Globus pallidus (tissue), 1 donor: ENCODE data around the gene NUTM1.

Experiments used
- DNase-seq: peaks from one replicate; pipeline ENCODE4 v3.0.0-alpha.2; 2015; ENCODE audit warnings: low spot score

NUTM1 gene, protein sequence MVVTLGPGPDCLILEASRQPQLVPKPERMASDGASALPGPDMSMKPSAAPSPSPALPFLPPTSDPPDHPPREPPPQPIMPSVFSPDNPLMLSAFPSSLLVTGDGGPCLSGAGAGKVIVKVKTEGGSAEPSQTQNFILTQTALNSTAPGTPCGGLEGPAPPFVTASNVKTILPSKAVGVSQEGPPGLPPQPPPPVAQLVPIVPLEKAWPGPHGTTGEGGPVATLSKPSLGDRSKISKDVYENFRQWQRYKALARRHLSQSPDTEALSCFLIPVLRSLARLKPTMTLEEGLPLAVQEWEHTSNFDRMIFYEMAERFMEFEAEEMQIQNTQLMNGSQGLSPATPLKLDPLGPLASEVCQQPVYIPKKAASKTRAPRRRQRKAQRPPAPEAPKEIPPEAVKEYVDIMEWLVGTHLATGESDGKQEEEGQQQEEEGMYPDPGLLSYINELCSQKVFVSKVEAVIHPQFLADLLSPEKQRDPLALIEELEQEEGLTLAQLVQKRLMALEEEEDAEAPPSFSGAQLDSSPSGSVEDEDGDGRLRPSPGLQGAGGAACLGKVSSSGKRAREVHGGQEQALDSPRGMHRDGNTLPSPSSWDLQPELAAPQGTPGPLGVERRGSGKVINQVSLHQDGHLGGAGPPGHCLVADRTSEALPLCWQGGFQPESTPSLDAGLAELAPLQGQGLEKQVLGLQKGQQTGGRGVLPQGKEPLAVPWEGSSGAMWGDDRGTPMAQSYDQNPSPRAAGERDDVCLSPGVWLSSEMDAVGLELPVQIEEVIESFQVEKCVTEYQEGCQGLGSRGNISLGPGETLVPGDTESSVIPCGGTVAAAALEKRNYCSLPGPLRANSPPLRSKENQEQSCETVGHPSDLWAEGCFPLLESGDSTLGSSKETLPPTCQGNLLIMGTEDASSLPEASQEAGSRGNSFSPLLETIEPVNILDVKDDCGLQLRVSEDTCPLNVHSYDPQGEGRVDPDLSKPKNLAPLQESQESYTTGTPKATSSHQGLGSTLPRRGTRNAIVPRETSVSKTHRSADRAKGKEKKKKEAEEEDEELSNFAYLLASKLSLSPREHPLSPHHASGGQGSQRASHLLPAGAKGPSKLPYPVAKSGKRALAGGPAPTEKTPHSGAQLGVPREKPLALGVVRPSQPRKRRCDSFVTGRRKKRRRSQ

DNA sequence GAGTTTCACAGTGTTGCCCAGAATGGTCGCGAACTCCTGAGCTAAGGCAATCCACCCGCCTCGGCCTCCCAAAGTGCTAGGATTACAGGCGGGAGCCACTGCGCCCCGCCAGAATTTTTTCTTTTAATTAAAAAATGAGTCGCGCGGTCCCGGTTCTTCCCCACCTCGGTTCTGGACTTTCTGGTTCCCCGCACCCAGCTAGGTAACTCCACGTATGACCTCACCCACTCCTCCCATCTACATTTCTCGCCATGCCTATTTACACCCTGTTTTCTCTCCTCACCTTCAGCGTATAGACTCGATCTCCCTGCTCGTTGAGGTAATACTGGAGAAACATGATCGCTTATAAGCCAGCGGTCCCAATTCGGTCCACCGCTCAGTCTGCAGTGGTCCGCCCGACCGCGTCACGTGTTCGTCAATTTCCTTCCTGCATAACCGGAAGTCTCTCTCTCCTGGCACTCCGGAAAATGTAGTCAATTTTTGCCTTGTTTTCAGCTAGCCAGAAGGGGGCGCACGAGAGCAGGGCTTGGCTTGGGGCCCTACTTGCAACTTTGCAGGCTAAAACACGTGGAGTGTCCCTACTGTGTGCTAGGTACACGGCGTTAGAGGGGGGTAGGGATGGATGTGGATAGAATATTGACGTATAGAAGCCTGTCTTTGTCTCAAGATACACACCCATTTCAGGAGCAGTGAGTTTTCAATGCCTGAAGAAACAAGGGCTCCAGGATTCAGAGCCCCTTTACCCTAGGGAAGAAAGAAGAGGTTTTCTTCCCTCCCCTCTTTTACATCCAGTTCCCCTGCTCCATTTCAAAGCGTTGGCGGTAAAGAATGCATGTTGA lies at the start of gene NUTM1, which contains the start of gene NOP10:
TSS of gene NUTM1 (plus strand) at position 579 of the 839 bp plus-strand sequence. CDS start 382 bp downstream, outside the sequence.
TSS of gene NOP10 (minus strand) at position 400 of the 839 bp plus-strand sequence. CDS start at position 337, 63 bp downstream.
- DNase-seq = peak; percentile 92

DNA sequence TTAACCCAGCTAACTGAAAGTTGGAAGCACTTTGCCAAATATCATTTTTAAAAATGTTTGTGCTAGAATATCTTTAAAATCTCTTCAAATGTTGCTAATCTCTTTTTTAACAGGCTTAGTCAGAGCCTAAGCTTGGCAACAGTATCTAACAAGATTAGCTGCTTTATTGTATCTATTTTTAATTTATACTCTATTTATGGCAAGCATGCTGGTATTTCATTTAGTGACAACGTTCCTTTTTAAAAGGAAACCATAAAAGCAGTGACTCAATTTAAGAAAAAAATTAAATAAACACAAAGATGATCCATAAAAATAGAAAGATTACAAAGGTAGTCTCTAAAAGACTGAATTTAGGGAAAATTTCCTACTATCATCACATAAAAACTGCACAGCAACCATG lies 46.1 kb upstream of the NUTM1 start:
- DNase-seq = no peak

DNA sequence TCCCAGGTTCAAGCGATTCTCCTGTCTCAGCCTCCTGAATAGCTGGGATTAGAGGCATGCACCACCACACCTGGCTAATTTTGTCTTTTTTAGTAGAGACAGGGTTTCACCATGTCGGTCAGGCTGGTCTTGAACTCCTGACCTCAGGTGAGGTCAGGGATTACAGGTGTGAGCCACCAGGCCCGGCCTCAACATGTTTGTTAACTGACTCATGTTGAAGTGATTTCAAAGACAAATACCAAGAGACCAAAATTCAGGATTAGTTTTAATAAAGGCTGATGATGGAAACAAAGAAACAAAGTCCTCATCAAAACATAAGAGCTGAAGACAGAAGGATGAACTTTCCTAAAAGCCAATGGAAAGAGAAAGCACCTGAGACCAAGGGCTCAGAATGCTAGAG lies 42.1 kb upstream of the NUTM1 start:
- no peak for DNase-seq

DNA sequence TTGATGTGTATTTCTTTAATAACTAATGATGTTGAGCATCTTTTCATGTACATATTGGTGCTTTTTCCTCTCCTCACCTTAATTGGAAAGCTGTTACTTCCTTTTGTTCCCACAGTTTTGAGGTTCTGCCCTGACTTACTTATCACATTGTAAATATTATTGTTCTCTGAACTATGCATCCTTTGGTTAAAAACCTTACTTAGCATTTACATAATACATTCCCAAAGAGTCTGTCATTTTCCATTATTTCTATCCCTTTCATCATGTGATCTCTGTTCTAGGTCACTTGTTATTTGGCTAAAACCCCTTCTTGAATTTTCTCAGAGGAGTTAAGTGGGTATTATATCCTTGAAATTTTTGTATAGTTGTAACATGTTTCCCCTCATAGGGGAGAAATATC lies 38.5 kb upstream of the NUTM1 start:
- no peak for DNase-seq

DNA sequence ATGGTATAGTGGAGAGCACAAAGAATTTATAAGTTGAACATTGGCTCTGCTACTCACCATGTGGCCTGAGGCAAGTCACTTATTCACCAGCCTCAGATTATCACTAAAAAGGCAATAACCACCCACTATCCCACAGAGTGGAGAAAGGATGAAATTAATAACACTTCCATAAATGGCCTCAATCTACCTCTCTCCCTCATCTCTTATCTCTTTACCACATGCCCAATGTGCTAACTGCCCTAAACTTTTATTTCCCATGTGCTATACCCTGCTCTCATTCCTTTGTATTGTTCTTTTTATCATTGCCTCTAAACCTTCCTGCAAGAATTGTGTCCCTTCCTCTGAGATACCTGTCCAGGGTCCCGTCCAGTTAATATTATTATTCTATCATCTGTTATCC lies 31.6 kb upstream of the NUTM1 start:
- DNase-seq = no peak

DNA sequence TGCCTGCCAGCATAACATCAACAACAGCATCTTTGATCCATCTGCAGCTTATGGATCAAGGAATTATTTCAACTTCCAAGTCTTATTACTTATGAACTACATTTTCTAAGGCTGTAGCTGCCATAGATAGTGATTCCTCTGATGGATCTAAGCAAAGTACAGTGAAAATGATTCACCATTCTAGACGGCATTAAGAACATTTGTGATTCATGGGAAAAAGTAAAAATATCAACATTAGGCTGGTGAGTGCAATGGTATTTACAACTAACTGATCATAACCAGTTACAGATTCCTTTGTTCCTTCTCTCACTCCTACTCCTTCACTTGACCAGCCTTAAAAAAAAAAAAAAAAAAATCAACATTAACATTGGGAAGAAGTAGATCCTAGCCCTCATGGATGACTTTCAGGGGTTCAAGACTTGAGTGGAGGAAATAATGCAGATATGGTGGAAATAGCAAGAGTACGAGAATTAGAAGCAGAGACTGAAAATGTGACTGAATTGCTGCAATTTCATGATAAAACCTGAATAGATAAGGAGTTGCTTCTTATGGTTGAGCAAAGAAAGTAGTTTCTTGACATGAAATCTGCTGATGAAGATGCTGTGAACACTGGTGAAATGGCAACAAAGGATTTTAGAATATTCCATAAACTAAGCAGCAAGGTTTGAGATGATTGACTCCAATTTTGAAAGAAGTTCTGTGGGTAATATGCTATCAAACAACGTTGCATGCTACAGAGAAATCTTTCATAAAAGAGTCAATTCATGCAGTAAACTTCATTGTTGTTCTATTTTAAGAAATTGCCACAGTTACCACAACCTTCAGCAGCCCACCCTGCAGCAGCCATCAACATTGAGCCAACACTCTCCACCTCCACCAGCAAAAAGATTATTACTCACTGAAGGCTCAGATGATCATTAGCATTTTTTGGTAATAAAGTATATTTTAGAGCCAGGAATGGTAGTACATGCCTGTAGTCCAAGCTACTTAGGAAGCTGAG lies 28.3 kb upstream of the NUTM1 start:
- DNase-seq = no peak

DNA sequence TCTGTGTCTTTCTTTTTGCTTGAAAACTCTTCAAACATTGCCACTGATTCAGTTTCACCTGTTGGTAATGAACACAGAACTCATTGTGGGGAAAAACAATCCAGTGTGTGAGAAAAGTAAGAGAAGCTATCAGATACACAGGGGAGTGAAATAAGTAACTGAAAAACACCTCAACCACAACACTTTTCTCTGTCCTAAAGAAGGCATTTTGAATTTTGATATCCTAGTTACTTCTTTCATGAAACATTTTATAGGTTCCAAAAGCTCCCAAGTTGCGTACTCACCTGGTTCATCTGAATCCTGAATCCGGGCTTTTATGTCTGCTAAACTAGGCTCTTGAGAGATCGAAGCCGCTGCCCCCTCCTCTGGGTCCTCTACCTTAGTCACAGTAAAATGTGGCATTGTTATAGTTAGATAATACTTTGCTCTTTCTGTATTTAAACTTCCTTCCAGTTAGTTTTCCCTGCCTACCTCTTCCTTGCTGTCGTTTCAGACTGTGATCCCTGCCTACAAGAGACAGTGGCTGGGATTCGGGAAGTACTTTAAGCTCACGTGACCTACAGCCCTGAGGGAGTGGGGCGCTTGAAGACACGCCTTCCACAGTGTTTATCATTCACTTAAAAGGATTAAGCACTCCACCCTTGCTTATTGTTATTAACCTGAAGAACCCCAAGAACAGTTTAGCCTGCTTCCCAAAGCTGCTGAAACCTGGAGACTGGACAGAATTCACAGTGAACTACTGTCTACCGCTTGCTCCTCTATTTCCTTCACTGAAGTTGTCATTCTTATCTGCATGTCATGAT lies 24.6 kb upstream of the NUTM1 start:
- peak; percentile 41 for DNase-seq

DNA sequence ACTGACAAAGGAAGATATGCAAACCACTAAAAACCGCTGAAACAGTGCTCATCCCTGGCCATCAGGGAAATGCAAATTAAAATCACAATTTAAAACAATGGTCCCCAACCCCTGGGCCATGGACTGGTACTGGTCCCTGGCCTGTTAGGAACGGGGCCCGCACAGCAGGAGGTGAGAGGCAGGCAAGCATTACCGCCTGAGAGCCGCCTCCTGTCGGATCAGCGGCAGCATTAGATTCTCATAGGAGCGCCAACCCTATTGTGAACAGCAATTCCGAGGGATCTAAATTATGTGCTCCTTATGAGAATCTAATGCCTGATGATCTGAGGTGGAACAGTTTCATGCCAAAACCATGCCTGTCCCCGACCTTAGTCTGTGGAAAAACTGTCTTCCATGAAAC lies 19.9 kb upstream of the NUTM1 start:
- no peak for DNase-seq

DNA sequence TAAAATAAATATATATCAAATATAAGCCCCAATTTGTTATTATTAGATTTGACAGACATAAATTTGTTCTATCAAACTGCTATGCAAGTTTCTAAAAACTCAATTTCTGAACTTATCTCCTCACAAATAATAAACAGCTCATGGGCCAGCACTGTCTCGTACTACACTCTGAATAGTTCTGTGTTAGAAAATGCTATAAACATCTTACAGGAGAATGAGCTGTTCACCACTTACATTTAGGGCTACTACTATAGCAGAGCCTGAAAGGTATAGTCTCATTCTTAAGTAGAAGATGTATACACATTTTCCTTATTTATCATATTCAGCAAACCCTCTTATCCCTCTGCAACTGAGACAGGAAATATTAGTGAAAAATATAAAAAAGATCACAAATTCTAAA lies 18.2 kb upstream of the NUTM1 start:
- DNase-seq = no peak

DNA sequence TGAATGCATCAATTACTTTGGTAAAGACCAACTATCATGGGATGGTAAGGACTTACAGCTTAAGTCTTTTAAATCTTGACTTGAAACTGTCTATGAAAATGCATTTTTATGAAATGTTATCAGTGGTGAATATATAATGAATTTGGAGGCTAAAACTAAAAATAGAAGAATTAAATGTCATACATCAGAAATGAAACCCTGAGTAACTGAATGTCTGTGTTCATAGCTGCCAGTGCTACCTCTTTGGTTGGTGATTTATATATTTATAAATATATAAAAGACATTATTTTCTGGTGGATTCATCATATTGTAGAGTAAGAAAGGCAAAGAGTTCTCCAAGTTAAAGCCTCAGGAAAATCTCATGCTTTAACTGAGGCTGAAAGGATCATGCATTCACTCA lies 17.7 kb upstream of the NUTM1 start:
- no peak for DNase-seq

DNA sequence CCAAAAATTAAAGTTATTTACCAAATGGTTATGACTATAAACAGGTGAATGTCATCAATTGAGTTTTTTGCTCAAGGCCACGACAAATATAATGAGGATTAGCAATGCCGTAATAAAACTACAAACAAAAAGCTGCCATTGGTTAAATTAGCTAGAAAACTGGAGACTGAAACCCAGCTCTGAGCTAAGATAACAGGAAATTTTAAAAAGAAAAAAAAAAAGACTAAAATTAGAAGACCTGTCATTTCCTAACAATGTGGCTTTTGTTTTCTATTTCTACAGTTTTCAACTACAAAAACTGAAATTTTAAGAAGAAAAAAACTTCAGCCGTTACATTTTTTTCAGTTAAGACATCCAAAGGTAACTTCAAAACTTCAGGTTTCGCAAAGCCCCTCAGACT lies 15.2 kb upstream of the NUTM1 start:
- DNase-seq = no peak

DNA sequence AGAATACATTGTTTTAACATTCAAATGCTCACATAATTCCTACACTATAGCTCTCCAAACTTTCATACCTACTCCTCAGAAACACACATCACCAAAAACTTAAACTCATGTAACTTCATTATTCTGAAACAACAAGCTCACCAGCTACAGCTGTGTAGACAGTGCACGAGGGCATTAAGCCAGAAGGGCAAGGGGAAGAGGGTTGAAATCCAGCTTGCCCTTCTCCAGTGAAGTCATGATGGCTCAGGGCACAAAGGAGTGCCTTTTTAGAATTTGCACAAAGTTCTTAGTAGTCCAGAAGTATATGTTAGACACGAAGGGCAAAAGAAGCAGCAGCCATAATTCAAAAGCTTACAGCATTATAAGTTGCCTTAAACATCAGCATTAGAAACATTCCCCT lies 14.1 kb upstream of the NUTM1 start:
- no peak for DNase-seq

DNA sequence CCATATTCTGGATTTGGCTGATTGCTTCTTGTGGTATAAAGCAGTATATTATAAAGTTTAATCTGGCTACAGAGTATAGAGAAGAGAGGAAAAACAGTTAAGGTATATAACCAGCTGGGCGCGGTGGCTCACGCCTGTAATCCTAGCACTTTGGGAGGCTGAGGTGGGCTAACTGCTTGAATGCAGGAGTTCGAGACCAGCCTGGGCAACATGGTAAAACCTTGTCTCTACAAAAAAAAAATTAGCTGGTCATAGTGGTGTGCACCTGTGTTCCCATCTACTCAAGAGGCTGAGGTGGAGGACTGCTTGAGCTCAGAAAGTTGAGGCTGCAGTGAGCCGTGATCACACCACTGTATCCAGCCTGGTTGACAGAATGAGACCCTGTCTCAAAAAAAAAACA lies 12.8 kb upstream of the NUTM1 start:
- DNase-seq = no peak

DNA sequence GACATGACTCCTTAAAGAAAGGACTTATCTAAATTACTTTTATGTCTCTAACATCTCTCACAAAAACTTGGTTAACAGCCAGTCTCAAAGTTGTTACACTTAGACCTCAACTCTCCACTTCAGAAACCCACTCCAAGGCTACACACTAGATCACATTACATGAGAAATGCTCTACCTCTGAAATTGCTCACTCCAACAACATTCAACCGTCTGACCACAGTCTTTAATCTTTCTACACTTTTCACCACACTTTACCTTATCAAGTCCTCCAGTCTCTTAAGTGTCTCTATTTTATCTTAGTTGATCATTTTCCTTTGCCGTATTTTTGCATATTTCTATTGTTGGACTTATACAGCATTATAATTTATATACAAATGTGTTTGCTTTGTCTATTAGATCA lies 11.3 kb upstream of the NUTM1 start:
- DNase-seq = no peak

DNA sequence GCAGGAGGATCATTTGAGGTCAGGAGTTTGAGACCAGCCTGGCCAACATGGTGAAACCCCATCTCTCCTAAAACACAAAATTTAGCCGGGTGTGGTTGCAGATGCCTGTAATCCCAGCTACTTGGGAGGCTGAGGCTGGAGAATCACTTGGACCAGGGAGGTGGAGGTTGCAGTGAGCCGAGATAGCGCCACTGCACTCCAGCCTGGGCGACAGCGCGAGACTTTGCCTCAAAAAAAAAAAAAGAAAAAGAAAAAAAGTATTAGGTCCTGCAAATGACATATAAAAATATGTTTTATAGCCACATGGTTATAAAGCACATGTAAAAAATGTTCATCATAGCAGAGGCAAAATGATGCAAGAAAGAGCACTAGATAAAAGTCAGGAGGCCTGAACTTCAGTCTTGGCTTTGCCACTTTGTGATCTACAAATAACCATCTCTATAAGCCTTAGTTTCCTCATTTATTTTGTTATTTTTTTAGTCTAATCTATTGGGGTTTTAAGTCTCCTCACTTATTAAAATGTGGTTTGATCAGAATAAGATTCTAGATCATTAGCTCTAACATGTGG lies 10.5 kb upstream of the NUTM1 start:
- DNase-seq = no peak

DNA sequence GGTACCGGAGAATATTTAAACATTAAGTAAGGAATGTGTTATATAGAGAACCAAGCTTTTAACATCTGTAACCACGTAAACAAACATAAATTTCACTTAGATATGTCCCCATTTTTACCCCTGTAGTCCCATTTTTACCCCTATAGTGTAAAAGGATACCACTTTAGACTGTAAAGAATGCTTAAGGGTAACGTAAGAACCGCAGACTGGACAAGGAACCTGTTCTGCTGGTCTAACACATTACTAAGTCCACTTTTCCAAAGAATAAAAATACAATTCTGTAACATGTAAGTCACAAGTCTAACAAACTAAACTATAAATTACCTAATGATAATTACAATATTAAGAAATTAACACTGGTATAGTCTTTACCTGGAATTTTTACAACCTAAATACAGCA lies 8.4 kb upstream of the NUTM1 start:
- DNase-seq = no peak

DNA sequence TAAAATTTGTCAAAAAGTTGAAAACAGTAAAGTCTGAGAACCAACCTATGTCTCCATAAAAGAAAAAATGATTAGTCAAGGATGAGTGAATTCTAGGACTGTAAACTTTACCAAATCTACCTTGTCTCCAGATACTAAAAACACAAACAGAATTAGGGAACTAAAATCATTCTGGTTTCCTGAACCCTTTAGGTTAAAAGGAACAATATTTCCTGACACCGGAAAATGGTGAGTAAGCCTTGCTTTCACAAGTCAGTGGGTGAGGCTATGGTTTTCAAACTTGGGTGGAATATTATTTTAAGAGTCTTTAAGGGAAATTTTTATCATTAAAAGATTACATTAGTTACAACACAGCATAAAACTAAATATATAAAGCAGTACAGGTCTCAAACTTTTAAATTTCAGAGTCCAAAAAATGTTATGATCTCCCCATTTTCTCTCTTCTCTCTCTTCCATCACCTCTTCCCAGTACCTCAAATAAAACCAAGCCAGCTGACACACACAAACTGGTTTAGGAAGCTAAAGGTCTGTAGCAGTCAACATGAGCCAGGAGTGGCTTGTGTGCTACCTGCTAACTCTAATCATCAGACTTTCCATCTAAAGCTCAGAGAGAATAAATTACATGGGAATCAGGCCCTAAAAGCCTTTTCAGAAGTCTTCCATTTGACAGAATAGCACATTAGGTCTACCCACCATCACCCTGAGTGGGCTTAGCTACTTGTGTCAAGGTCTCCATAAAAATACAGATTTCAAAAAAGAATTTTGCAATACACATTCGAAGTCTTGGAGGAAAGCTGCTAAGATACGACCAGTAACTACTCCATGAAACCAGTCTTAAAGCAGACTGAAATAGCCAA lies 7.7 kb upstream of the NUTM1 start:
- peak; percentile 19 for DNase-seq
